Glomerular endothelial cell (primary cell): ENCODE measurements around the gene LRIT3. TPM values are rescaled to one million over a fixed set of nuclear protein-coding genes. Genes with fewer than 3 reads are reported as not detected.

Source experiments
- DNase-seq: peaks from one replicate; pipeline ENCODE4 v3.0.0-alpha.2; 2011; ENCODE audit warnings: low read depth, low spot score; ENCODE audit errors: extremely low read depth
- total RNA-seq: library from RNA; depleted of rRNA; stranded (reverse); fragments of >200 nt; gene quantifications from 2 replicates; pipeline ENCODE4 v1.2.3, GENCODE V29; 2015

The LRIT3 gene
- 0.15 and 0.18 TPM in 2 replicates for total RNA-seq

- DNase-seq, result no peak
These were observed at the start of gene LRIT3 for GRCh38 chr4:109847896-109848442. Gene LRIT3 (plus strand): TSS chr4:109848107. CDS start chr4:109848202, 95 bp downstream.

- DNase-seq, result no peak
These were observed 49.0 kb upstream of the LRIT3 start for GRCh38 chr4:109798866-109799265.

GRCh38 chr4:109801099-109801789 lies 46.7 kb upstream of the LRIT3 start:
- DNase-seq, result no peak

GRCh38 chr4:109801895-109802319 lies 46.0 kb upstream of the LRIT3 start, which contains the start of gene CFI:
Gene CFI (minus strand): TSS chr4:109801999. CDS start chr4:109801971, 28 bp downstream.
- peak; percentile 55 for DNase-seq

- no peak for DNase-seq
These were observed 43.9 kb upstream of the LRIT3 start for GRCh38 chr4:109803924-109804571.

- DNase-seq, result no peak
These were observed 38.3 kb upstream of the LRIT3 start for GRCh38 chr4:109809655-109810054.

- DNase-seq, result no peak
These were observed 37.1 kb upstream of the LRIT3 start for GRCh38 chr4:109810552-109811387.

- DNase-seq, result no peak
These were observed 36.2 kb upstream of the LRIT3 start for GRCh38 chr4:109811707-109812106.

GRCh38 chr4:109815151-109816081 lies 32.5 kb upstream of the LRIT3 start, which contains the start of gene GAR1:
Gene GAR1 (plus strand): TSS chr4:109815762. CDS start chr4:109816165, 403 bp downstream.
- DNase-seq, result peak; percentile 72

- DNase-seq, result no peak
These were observed 31.8 kb upstream of the LRIT3 start for GRCh38 chr4:109816082-109816442.

- DNase-seq, result no peak
These were observed 31.0 kb upstream of the LRIT3 start for GRCh38 chr4:109816894-109817293.

- no peak for DNase-seq
These were observed 29.6 kb upstream of the LRIT3 start for GRCh38 chr4:109818268-109818667.

GRCh38 chr4:109820563-109820962 lies 27.3 kb upstream of the LRIT3 start:
- DNase-seq, result no peak

- DNase-seq, result no peak
These were observed 26.7 kb upstream of the LRIT3 start for GRCh38 chr4:109821185-109821584.

GRCh38 chr4:109826719-109827118 lies 21.2 kb upstream of the LRIT3 start:
- DNase-seq, result no peak

- no peak for DNase-seq
These were observed 20.2 kb upstream of the LRIT3 start, which contains the start of gene RRH for GRCh38 chr4:109827672-109828071. Gene RRH (plus strand): TSS chr4:109827972. CDS start chr4:109828028, 56 bp downstream.

- DNase-seq, result no peak
These were observed 14.2 kb upstream of the LRIT3 start for GRCh38 chr4:109833756-109834155.

- no peak for DNase-seq
These were observed 10.9 kb upstream of the LRIT3 start for GRCh38 chr4:109836985-109837384.

GRCh38 chr4:109846395-109847098 lies 1.4 kb upstream of the LRIT3 start:
- DNase-seq, result no peak
